ENCODE results near the gene CHGA.
A peak's percentile ranks its signal among the peaks of the same experiment; 100 is the strongest.

Gene CHGA

GRCh38 chr14:92905667-92906066, 17.3 kb upstream of the CHGA start:
- no peak for DNase-seq (ENCODE audit: low read depth)

DNA sequence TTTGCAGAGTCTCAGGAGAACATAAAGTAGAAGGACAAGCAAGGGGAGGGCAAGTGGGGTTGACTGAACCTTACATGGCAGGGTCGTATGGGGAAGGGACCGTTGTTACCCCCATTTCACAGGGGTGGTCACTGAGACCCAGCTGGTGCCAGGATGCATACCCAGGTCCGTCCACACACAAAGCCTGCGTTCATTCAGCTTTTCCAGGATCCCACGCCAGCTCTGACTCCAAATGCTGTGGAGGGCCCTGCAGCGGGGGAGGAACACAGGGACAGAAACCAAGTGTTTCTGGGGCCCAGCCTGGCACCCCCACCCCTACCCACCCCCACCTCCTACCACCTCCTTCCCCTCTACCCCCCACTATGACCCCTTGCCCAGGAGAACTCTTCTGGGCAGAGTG, 16.5 kb upstream of the CHGA start:
- no peak for DNase-seq (ENCODE audit: low read depth)

DNA sequence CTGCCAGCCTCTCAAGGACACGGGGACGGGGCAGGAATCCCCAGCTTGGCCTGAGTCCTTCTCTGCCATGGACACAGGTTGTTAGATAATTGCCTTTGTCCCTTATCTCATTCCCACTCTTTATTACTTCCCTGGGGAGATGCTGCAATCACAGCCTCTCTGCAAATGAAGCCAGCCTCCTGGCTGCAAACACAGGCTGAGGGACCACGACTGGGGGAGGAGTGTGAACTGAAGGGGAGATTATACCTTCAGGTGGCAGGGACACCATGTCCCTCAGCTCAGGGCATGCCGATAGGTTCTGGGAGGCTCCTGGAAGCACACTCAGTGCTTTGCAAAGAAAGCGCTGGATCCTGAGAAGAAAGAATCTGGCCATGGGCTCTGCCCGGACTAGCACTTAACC, 16.1 kb upstream of the CHGA start:
- DNase-seq (ENCODE audit: low read depth): no peak

DNA sequence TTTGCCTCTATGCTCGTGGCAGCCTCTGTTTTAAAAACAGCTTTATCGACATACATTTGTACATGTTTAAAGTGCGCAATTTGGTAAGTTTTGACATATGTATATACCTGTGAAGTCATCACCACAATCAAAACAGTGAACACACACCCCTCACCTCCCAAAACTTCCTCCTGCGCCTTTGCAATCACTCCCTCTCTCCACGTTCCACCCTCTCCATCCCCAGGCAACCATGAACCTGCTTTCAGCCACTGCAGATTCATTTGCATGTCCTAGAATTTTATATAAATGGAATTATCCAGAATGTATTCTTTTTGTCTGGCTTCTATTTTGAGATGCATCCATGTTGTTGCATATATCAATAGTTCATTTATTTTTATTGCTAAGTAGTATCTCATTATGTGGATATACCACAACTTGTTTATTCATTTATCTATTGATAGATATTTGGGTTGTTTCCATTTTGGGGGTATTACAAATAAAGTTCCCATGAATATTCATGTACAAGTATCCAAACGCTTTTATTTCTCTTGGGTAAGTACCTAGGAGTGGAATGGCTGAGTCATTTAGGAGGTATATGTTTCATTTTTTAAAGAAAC, 15.5 kb upstream of the CHGA start:
- peak; percentile 5 for DNase-seq (ENCODE audit: low read depth)

DNA sequence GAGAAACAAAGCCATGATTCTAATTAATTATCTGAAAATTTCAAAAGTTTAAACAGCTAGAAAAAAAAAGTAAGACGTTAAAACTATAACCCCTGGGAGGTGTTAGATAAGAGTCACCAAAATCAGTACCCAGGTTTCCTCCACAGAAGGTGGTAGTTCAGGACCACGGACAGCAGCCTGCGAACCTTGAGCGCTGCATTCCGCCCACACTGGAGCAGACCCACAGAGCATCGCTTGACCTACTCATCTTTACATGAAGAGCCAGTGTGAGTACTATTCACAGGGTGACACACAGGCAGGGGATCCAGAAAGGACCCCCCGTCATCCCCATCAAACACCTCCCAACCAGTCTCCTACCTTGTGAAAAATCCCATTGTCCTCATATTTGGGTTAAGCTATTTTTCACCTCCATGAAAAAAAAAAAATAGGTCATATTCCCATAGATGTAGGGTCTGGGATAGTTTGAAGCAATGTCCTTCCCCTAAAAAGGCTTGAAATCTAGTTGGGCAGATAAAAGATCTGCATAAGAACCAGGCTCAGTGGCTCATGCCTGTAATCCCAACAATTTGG, 8.8 kb upstream of the CHGA start:
- DNase-seq (ENCODE audit: low read depth): no peak

- DNase-seq (ENCODE audit: low read depth): no peak
Measured at GRCh38 chr14:92916201-92916600, 6.7 kb upstream of the CHGA start.

DNA sequence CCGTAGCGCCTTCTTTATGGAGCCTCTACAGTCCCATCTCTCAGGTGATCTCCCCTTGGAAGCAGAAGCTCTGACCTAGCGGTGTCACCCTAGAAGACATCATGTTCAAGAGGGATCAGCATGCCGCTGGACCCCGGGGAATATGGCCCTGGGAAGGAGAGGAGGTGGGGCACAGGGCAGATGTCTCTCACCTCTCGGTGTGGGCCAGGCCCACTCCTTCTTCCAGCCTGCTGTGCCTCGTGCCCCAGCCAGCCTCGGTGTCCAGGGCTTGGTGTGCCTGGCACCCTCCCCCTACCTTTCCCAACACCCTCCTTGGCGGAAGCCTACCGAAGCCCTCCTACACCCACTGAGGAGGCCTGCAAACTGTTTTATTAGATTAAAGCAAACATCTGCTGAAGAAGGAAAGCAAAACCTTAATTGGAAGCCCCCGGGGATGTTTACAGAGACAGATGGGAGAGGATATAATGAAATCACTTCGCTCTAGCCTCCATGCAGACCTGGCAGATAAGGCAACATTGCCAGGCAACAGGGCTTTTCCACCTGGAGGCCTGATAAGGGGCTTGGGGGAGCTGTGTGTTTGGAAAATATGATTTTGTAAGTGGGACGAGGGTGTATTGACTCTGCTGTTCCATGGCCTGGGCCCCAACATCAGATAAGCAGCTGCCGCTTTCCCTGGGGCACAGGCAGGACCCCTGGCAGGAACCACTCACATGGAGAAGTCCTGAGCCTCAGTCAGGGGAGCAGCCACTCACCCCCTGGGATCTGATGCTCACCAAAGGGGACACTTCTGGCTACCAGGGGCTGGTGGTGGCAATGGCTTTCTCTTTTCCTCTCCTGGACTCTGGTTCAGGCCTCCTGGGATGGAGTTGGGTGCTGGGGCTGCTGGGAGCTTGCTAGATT, 5.7 kb upstream of the CHGA start:
- DNase-seq (ENCODE audit: low read depth): no peak

- no peak for DNase-seq (ENCODE audit: low read depth)
Measured at GRCh38 chr14:92917956-92918355, 5.0 kb upstream of the CHGA start.

DNA sequence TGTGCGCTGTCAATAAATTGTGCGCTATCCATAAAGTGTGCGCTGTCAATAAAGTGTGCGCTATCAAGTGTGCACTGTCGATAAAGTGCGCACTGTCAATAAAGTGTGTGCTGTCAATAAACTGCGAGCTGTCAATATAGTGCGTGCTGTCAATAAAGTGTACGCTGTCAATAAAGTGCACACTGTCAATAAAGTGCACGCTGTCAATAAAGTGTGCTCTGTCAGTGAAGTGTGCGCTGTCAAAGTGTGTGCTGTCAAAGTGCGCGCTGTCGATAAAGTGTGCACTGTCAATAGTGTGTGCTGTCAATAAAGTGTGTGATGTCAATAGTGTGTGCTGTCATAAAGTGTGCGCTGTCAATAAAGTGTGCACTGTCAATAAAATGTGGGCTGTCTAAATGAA, 2.9 kb upstream of the CHGA start:
- DNase-seq (ENCODE audit: low read depth): no peak

DNA sequence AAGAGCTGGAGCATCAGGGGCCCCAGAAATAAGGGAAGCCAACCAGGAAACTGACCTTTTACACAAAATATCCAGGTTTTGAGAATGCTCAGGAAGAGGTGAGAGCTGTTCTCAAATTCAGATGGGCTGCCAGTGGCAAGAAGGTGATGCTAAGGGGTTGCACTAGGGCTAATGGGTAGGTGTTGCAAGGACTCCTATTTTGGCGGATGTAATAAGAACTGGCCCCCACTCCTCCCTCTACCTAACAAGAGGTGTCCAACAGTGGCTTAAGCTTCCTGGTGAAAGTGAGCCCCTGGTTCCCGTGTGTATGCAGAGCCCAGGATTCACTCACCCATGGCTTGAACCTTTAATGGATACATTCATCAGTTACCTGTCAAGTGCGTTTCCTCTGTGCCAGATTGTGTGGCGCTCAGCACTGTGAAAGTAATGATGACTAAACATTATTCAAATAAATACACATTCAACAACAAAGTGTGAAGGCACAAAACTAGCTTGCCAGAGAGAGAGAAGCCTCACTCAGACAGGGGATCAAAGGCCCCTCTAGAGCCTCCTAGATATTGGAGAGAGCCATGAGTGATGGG, 705 bp upstream of the CHGA start:
- no peak for DNase-seq (ENCODE audit: low read depth)

GRCh38 chr14:92923744-92924103, 774 bp downstream of the CHGA start:
- no peak for DNase-seq (ENCODE audit: low read depth)

DNA sequence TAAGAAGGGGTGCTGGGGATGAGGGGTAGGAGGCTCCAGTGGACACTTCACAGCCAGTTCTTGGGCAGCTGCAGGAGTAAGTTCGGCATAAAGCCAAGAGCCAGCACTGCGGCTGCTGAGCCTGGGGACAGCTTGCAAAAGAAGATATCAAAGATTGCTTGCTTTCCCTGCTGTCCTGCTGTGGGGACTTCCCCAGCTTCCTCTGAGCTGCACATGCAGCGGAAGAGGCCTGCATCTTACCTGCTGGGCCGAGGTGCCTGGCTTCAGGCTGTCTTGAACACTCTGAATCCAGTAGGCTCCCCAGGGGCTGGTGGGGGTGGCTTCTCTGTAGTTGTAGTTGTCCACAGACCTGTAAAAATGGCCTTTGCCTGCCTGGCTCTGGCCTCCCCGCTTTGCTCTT, 1.3 kb downstream of the CHGA start:
- DNase-seq (ENCODE audit: low read depth): no peak

DNA sequence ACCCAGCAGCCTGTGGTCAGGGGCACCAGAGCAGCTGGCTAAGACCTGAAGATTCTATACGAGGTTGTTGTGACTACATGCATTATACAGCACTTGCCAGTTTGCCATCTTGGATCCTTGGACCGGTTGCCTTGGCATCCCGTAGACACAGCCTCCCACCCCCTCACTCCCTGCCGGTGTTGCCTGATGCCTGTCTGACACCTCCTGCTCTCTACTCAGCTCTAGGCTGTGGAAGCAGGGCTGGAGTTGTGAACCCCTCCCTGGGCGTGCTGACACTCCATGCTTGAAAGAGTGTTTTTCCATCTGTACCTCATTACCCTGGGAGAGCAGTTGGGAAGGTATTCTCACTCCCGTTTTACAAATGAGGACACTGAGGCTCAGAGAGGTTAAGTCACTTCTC, 2.5 kb downstream of the CHGA start:
- no peak for DNase-seq (ENCODE audit: low read depth)

DNA sequence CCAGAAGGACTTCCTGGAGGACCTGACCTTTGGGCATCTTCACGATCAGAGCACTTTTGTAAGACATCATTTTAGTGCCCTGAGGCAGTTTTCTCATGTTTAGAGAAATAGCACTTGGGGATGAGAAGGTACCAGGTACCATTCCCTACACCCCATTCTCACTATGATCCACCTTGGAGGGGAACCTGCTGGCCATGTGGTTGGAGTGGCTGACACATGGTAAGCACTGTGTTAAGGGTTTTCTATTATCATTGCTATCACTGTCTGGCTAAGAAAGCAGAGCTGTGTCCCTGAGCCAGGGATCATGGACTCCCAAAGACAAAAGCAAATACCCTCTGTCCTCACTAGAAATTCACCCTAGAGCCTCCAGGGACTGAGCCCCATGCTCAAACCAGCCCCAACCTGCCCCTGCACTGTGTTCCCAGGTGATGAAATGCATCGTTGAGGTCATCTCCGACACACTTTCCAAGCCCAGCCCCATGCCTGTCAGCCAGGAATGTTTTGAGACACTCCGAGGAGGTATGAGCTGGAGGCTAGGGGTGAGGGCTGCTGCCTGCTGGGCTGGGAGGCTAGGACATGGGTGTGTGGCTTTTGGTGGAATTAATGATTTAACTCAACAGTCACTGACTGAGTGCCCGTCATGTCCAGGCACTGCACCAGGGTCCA, 3.4 kb downstream of the CHGA start:
- no peak for DNase-seq (ENCODE audit: low read depth)

DNA sequence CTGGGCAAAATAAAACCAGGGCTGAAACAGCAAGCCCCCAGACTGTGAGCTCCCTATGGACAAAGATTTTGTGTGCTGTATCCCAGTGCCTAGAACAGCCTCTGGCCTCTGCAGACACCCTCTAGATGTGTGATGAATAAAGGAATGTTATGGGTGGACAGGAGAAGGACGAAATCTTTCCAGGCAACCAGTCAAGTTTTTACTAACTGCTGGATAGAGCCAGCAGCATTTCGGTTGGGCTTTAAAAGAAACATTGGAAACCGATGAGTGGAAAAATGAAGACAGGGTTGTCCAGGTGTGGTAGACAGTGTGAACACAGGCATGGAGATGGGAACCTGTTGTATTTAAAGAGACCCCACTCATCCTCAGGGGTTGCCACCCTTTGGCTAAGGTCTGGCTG, 4.0 kb downstream of the CHGA start:
- DNase-seq (ENCODE audit: low read depth): no peak

GRCh38 chr14:92927349-92928257, 4.7 kb downstream of the CHGA start:
- DNase-seq (ENCODE audit: low read depth): no peak

DNA sequence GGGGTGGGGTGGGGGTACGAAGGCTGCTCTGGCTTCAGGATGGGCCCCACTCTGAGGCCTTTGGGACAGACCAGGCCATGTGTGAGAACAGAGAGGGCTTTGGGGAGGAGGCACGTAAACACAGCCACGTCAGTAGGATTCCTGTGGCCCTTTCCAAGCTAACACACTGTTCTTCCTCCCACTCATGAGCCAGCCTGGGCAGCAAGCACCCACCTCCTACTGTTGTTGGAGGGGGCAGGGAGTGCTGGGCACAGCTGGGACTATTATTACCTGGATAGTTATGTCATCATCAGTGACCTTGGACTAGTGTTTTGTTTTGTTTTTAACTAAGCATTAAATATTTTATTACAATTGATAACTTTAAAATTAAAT, 5.3 kb downstream of the CHGA start:
- DNase-seq (ENCODE audit: low read depth): no peak

- DNase-seq (ENCODE audit: low read depth): no peak
Measured at GRCh38 chr14:92928961-92929688, 6.2 kb downstream of the CHGA start.

DNA sequence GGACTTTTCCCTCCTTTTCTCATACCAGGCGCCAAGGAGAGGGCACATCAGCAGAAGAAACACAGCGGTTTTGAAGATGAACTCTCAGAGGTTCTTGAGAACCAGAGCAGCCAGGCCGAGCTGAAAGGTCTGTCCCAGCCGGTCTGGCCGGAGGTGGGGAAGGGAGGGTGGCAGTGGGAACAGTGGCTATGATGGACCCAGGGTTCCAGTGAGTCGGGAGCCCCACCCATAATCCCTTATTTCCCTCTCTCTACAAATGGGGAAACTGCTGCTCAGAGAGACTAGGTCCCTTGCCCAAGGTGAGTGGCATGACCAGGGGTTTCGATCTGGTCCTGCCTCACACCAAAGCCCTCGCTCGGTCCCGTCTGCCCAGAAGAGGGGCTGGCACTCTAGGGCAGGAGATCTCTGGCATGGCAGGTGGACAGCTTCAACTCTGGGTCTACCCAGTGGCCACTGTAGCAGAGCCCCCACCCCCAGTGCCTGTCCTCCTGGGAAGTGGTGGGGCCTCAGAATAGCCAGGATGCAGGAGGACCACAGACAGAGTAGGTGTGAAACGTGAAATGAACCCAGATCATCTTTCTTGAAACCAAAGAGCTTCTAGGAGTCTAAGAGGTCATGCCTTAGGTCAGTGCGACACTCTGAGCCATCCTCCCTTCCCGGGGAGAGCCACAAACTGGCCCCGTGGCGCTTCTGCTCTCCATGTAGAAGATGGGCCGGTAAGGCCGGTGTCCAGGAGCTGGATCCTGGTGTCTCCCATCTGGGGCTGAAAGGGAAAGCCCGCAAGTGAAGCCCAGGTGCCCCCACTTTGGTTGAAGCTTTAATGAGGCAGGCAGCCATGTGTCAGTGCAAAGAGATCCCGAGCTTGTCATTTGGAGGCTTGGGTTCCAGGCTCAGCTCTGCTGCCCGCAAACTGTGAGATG, 7.0 kb downstream of the CHGA start:
- DNase-seq (ENCODE audit: low read depth): no peak

Measured in iris pigment epithelial cell (primary cell).